ENCODE measurements around the gene NET1. TPM values are rescaled to one million over a fixed set of nuclear protein-coding genes. Genes with fewer than 3 reads are reported as not detected.

Gene NET1
- total and polyA plus RNA-seq, 2 donors (not counting 3 experiments of a cell fraction or from before 2014, with no cell fraction given): 14.4 to 46.3 TPM

DNA sequence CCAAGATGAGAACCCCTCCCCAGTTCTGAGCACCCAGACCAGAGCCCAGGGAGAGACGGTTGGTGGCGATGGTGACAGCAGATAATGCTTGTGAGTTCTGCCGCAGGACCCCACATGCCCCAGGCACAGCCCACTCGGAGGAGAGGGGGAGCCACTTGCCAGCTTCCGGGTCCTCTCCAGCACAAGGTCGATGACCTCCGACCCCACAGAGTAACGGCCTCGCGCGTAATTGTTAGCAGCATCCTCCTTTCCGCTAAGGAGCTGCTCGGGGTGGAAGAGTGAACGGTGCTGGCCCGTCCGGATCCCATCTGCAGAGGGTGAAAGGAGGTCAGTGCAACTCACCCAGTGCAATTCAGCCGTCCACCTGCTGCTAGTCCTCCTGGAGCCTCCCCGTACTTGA lies 17.2 kb upstream of the NET1 start:
- POLR2A ChIA-PET: no interaction called here
- Histone ChIP-seq H3K9me3 (replicated peaks; ENCODE audit: control insufficient read depth, insufficient read depth, low read length) (no peaks in the 10 kb centered on the region), H4K20me1 (replicated peaks; ENCODE audit: control insufficient read depth, extremely low read depth, insufficient read depth, low read length) (no peaks in the 10 kb centered on the region), H3K4me1 (ENCODE audit: control insufficient read depth, extremely low read depth, insufficient read depth, low read length) (no peaks in the 10 kb centered on the region), H3K36me3 (ENCODE audit: control insufficient read depth in 2 of 2, extremely low read depth in 1 of 2, insufficient read depth in 2 of 2, low read length in 2 of 2) (no peaks in the 10 kb centered on the region), H3K27me3 (ENCODE audit: control insufficient read depth in 2 of 2, insufficient read depth in 2 of 2, low read length in 2 of 2) (peaks cover 0 to 2% of the 10 kb centered on the region in 2 experiments), H3K27ac (ENCODE audit: insufficient read depth, low read depth, low read length) (no peak overlapping the region), H2AFZ (ENCODE audit: low read depth, low read length) (no peak overlapping the region), H3K4me2 (ENCODE audit: insufficient read depth, low read length) (no peak overlapping the region), H3K79me2 (ENCODE audit: control insufficient read depth, insufficient read depth, low read length) (no peaks in the 10 kb centered on the region), H3K9me1 (replicated peaks; ENCODE audit: control insufficient read depth, extremely low read depth, insufficient read depth, low read length) (no peaks in the 10 kb centered on the region), H3K4me3 (replicated peaks in 1 of 3; ENCODE audit: insufficient read depth in 1 of 3, low read depth in 1 of 3, low read length in 3 of 3) (no peak overlapping the region), H3K9ac (replicated peaks; ENCODE audit: extremely low read depth, insufficient read depth, low read length) (no peak overlapping the region)
- TF ChIP-seq FOS (IDR thresholded peaks at IDR 0.05; ENCODE audit: borderline replicate concordance, insufficient read depth, low read length): no peak
- TF ChIP-seq MAX (IDR thresholded peaks at IDR 0.05; ENCODE audit: insufficient read depth, insufficient read length): no peak
- no peak for TF ChIP-seq POLR2A (IDR thresholded peaks at IDR 0.05; ENCODE audit: low read depth, low read length)
- TF ChIP-seq CTCF (IDR thresholded peaks at IDR 0.05; ENCODE audit: extremely low read depth in 1 of 2, insufficient read depth in 1 of 2, low read depth in 1 of 2, low read length in 2 of 2): no peak
- no peak for TF ChIP-seq JUN (IDR thresholded peaks at IDR 0.05; ENCODE audit: borderline replicate concordance, insufficient read depth, insufficient read length, low read depth)
- no peak for TF ChIP-seq GATA2 (IDR thresholded peaks at IDR 0.05; ENCODE audit: insufficient read depth, insufficient read length, low read depth, low read length)
- TF ChIP-seq POLR2AphosphoS5 (IDR thresholded peaks at IDR 0.05; ENCODE audit: insufficient read depth, low read depth, low read length): no peak
- TF ChIP-seq MYC (IDR thresholded peaks at IDR 0.05; ENCODE audit: low read depth, low read length): no peak
- no peak for TF ChIP-seq EZH2 (IDR thresholded peaks at IDR 0.05; ENCODE audit: borderline replicate concordance, low read depth, low read length, severe bottlenecking)
- dilution Hi-C loops (cut with MboI; ENCODE audit: extremely low pct_ligation_motif_present, low sequenced_read_pairs) (no loop called here), intact Hi-C loops (cut with micrococcal nuclease) (no loop called here)
- no peak for DNase-seq (ENCODE audit: low read depth, low spot score)
- no TSS peak for BruUV-seq (replicated peaks)
- FAIRE-seq: no peak
- CTCF ChIA-PET: interaction anchor here (1.5 kb wide), 1 partner anchor 11 kb away, joined by 6 read pairs; no protein-coding TSS in a partner anchor
